Stomach (tissue), 4 donors: ENCODE measurements around the gene BANP.

Source experiments
- EP300 ChIP-seq: sonication (generic); formaldehyde crosslinking; IDR thresholded peaks from one replicate; pipeline ENCODE4 v1.6.1; 2017; ENCODE audit warnings: antibody characterized with exemption
- POLR2A ChIP-seq, 4 donors: fragments of 450-650 bp; IDR thresholded peaks; one replicate each; pipeline ENCODE4 v1.6.1; 2016; ENCODE audit warnings: antibody characterized with exemption in 4 of 4, control low read depth in 2 of 4, mild to moderate bottlenecking in 1 of 4, moderate library complexity in 1 of 4
- POLR2AphosphoS5 ChIP-seq, 3 donors: sonication (generic); formaldehyde crosslinking; IDR thresholded peaks; one replicate each; pipeline ENCODE4 v1.6.1; 2016; ENCODE audit warnings: antibody characterized with exemption in 3 of 3

- TF ChIP-seq POLR2A (IDR thresholded peaks at IDR 0.05) (no peak), POLR2AphosphoS5 (IDR thresholded peaks at IDR 0.05) (no peak), EP300 (no peak)
These were observed 51.0 kb downstream of the BANP start for GRCh38 chr16:88002211-88002610.
